ENCODE measurements around the gene ABCD2. TPM values are rescaled to one million over a fixed set of nuclear protein-coding genes. Genes with fewer than 3 reads are reported as not detected.
"Not testable (repeated sequence)": the region's sequence is repeated elsewhere in the genome, so short reads cannot be mapped to it uniquely, and the experiment has no call there.

The ABCD2 gene
- total RNA-seq (2014; rRNA removed; shearing (Covaris generic)) = not detected in 2 replicates

GRCh38 chr12:39619660-39620433 is at the start of gene ABCD2:
Gene ABCD2, minus strand, starts transcription at chr12:39619803. Its CDS starts 188 bp downstream, at chr12:39619615.
- in situ Hi-C loops (cut with HindIII; ENCODE audit: low sequenced_read_pairs) = no loop called here

GRCh38 chr12:39660101-39660500 is 40.5 kb upstream of the ABCD2 start:
- no peak for DNase-seq (ENCODE audit: low spot score)
- in situ Hi-C loops (cut with HindIII; ENCODE audit: low sequenced_read_pairs) = no loop called here

More at GRCh38 chr12:39619660-39620433, at the start of gene ABCD2:
- DNase-seq (ENCODE audit: low spot score) = peak; percentile 97

- in situ Hi-C loops (cut with HindIII; ENCODE audit: low sequenced_read_pairs) = no loop called here
- no peak for DNase-seq (ENCODE audit: low spot score)
These were observed 27.8 kb upstream of the ABCD2 start for GRCh38 chr12:39647383-39647782.

- in situ Hi-C loops (cut with HindIII; ENCODE audit: low sequenced_read_pairs) = no loop called here
- DNase-seq (ENCODE audit: low spot score) = no peak
These were observed 27.4 kb upstream of the ABCD2 start for GRCh38 chr12:39646963-39647362.

- no peak for DNase-seq (ENCODE audit: low spot score)
- in situ Hi-C loops (cut with HindIII; ENCODE audit: low sequenced_read_pairs) = no loop called here
These were observed 23.4 kb upstream of the ABCD2 start for GRCh38 chr12:39643052-39643451.

- no peak for DNase-seq (ENCODE audit: low spot score)
- in situ Hi-C loops (cut with HindIII; ENCODE audit: low sequenced_read_pairs) = no loop called here
These were observed 19.2 kb upstream of the ABCD2 start for GRCh38 chr12:39638840-39639239.

GRCh38 chr12:39638178-39638577 is 18.6 kb upstream of the ABCD2 start:
- DNase-seq (ENCODE audit: low spot score) = no peak
- in situ Hi-C loops (cut with HindIII; ENCODE audit: low sequenced_read_pairs) = no loop called here

GRCh38 chr12:39632670-39633069 is 13.1 kb upstream of the ABCD2 start:
- in situ Hi-C loops (cut with HindIII; ENCODE audit: low sequenced_read_pairs) = no loop called here

GRCh38 chr12:39628836-39629235 is 9.2 kb upstream of the ABCD2 start:
- in situ Hi-C loops (cut with HindIII; ENCODE audit: low sequenced_read_pairs) = no loop called here
- DNase-seq (ENCODE audit: low spot score) = no peak

More at GRCh38 chr12:39632670-39633069, 13.1 kb upstream of the ABCD2 start:
- DNase-seq (ENCODE audit: low spot score) = no peak

GRCh38 chr12:39627914-39628313 is 8.3 kb upstream of the ABCD2 start:
- in situ Hi-C loops (cut with HindIII; ENCODE audit: low sequenced_read_pairs) = no loop called here

GRCh38 chr12:39626033-39626814 is 6.6 kb upstream of the ABCD2 start:
- DNase-seq (ENCODE audit: low spot score) = no peak
- in situ Hi-C loops (cut with HindIII; ENCODE audit: low sequenced_read_pairs) = no loop called here

More at GRCh38 chr12:39627914-39628313, 8.3 kb upstream of the ABCD2 start:
- DNase-seq (ENCODE audit: low spot score) = no peak

GRCh38 chr12:39623919-39624318 is 4.3 kb upstream of the ABCD2 start:
- in situ Hi-C loops (cut with HindIII; ENCODE audit: low sequenced_read_pairs) = no loop called here
- DNase-seq (ENCODE audit: low spot score) = no peak

GRCh38 chr12:39623160-39623559 is 3.6 kb upstream of the ABCD2 start:
- DNase-seq (ENCODE audit: low spot score) = not testable (repeated sequence)

GRCh38 chr12:39622306-39622705 is 2.7 kb upstream of the ABCD2 start:
- no peak for DNase-seq (ENCODE audit: low spot score)
- in situ Hi-C loops (cut with HindIII; ENCODE audit: low sequenced_read_pairs) = no loop called here

More at GRCh38 chr12:39623160-39623559, 3.6 kb upstream of the ABCD2 start:
- in situ Hi-C loops (cut with HindIII; ENCODE audit: low sequenced_read_pairs) = not testable (repeated sequence)

- no peak for DNase-seq (ENCODE audit: low spot score)
- in situ Hi-C loops (cut with HindIII; ENCODE audit: low sequenced_read_pairs) = no loop called here
These were observed 2.1 kb upstream of the ABCD2 start for GRCh38 chr12:39621670-39622069.

GRCh38 chr12:39620659-39621658 is 1.4 kb upstream of the ABCD2 start:
- DNase-seq (ENCODE audit: low spot score) = peak; percentile 41
- in situ Hi-C loops (cut with HindIII; ENCODE audit: low sequenced_read_pairs) = no loop called here

- in situ Hi-C loops (cut with HindIII; ENCODE audit: low sequenced_read_pairs) = no loop called here
- DNase-seq (ENCODE audit: low spot score) = peak; percentile 93
These were observed 315 bp downstream of the ABCD2 start for GRCh38 chr12:39619316-39619659.

- in situ Hi-C loops (cut with HindIII; ENCODE audit: low sequenced_read_pairs) = no loop called here
- DNase-seq (ENCODE audit: low spot score) = peak; percentile 68
These were observed 902 bp downstream of the ABCD2 start for GRCh38 chr12:39618701-39619100.

GRCh38 chr12:39617887-39618286 is 1.7 kb downstream of the ABCD2 start:
- peak; percentile 50 for DNase-seq (ENCODE audit: low spot score)
- in situ Hi-C loops (cut with HindIII; ENCODE audit: low sequenced_read_pairs) = no loop called here
